Karpas-422 (cell line): ENCODE data around the gene CCDC178. TPM values are rescaled to one million over a fixed set of nuclear protein-coding genes. Genes with fewer than 3 reads are reported as not detected.

Experiments used
- DNase-seq: peaks from one replicate; pipeline ENCODE4 v3.0.0-alpha.2; 2015
- H2AFZ ChIP-seq: fragments of 200-600 bp; sonication (generic); 2 replicates; pipeline ENCODE4 v1.6.1; 2014; ENCODE audit warnings: antibody characterized with exemption, low read length, mixed read lengths
- H3K27ac ChIP-seq: fragments of 200-600 bp; sonication (generic); 2 replicates; pipeline ENCODE4 v1.5.1; 2014; ENCODE audit warnings: mild to moderate bottlenecking, low read length, moderate library complexity
- H3K27me3 ChIP-seq: fragments of 200-600 bp; sonication (generic); 2 replicates; pipeline ENCODE4 v1.6.1; 2014; ENCODE audit warnings: low read length, mixed read lengths
- H3K36me3 ChIP-seq: fragments of 200-600 bp; sonication (generic); 2 replicates; pipeline ENCODE4 v1.6.1; 2014; ENCODE audit warnings: low read length, mixed read lengths; ENCODE audit not compliant: insufficient read depth
- H3K4me1 ChIP-seq: fragments of 200-600 bp; sonication (generic); 2 replicates; pipeline ENCODE4 v1.6.1; 2014; ENCODE audit warnings: mild to moderate bottlenecking, low read length, mixed read lengths
- H3K4me2 ChIP-seq: fragments of 200-600 bp; sonication (generic); 2 replicates; pipeline ENCODE4 v1.6.1; 2014; ENCODE audit warnings: low read length, low read depth, mild to moderate bottlenecking; ENCODE audit not compliant: poor library complexity, severe bottlenecking
- H3K4me3 ChIP-seq: fragments of 200-600 bp; sonication (generic); 2 replicates; pipeline ENCODE4 v1.5.1; 2014; ENCODE audit warnings: mild to moderate bottlenecking, antibody characterized with exemption, low read length, mixed read lengths
- H3K79me2 ChIP-seq: fragments of 200-600 bp; sonication (generic); 2 replicates; pipeline ENCODE4 v1.6.1; 2014; ENCODE audit warnings: mild to moderate bottlenecking, low read length, mixed read lengths
- H3K9ac ChIP-seq: fragments of 200-600 bp; sonication (generic); 2 replicates; pipeline ENCODE4 v1.6.0; 2014; ENCODE audit warnings: low read length
- H3K9me2 ChIP-seq: fragments of 200-600 bp; sonication (generic), shearing (Covaris generic); replicated peaks from 2 replicates; pipeline ENCODE4 v1.6.0; 2014; ENCODE audit warnings: mild to moderate bottlenecking, low read length, moderate library complexity; ENCODE audit not compliant: insufficient read depth
- H3K9me3 ChIP-seq: fragments of 300-700, 200-600 bp; sonication (generic); 2 replicates; pipeline ENCODE4 v1.6.1; 2014; ENCODE audit warnings: low read length, mixed read lengths
- H4K20me1 ChIP-seq: fragments of 200-600 bp; sonication (generic); 2 replicates; pipeline ENCODE4 v1.6.1; 2014; ENCODE audit warnings: mild to moderate bottlenecking, antibody characterized with exemption, low read length, low read depth; ENCODE audit not compliant: insufficient read depth
- total RNA-seq: library from RNA; depleted of rRNA; stranded (reverse); fragments of >200 nt; shearing (Covaris generic); gene quantifications from 2 replicates; pipeline ENCODE4 v1.2.3, GENCODE V29; 2014; ENCODE audit warnings: low replicate concordance

Gene CCDC178
- total RNA-seq, 1 experiment from 2014 or later, result not detected

DNA sequence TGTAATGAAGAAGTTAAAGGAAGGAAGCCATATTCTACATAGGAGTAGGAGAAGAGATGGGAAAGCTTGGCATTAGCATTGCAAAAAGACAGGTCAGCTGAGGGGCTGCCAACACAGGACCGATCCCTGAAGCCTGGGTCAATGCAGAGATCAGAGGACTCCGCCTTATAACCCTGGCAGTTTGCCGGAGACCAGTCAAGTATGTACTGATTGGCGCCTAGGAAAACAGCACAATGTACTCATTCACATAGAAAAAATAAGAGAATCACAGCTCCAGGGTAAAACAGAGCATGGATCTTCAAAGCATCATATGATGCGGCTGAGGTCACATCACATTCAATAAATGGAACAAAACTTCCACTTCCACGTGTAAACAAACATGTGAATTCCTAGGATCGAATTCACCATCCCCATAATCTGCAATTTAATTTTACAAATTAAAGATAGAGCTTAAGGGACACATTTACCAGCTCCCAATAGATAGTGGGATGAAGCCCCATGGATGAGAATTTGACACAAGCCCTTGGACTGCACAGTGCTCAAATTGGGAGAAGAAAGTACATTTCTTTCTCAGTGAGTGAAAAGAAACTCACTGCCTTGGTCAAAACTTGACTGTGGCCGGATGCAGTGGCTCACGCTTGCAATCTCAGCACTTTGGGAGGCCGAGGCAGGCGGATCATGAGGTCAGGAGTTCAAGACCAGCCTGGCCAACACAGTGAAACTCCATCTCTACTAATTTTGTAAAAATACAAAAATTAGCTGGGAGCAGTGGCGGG, 532.7 kb downstream of the CCDC178 start:
- Histone ChIP-seq H2AFZ (no peak overlapping the region), H3K9me2 (no peaks in the 10 kb centered on the region), H4K20me1 (no peaks in the 10 kb centered on the region), H3K4me1 (peaks cover 48% of the 10 kb centered on the region), H3K9me3 (no peaks in the 10 kb centered on the region), H3K36me3 (no peaks in the 10 kb centered on the region), H3K4me2 (no peak overlapping the region), H3K27me3 (no peaks in the 10 kb centered on the region), H3K79me2 (no peaks in the 10 kb centered on the region), H3K27ac (no peak overlapping the region), H3K9ac (no peak overlapping the region), H3K4me3 (no peak overlapping the region)
- no peak for DNase-seq

DNA sequence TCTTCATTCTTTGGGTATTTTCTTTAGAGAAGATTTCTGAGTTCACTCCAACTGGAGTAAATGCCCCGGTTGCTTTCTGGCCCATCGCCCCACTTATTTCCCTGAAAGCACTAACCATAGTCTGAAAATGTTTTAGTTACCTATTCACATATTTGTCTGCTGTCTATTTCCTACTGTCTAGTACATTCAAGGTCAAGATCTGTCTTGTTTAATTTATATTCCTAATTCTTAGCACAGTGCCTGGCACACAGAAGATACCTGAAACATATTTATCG, 533.3 kb downstream of the CCDC178 start:
- Histone ChIP-seq H3K9me3 (no peaks in the 10 kb centered on the region), H3K4me2 (no peak overlapping the region), H2AFZ (no peak overlapping the region), H4K20me1 (no peaks in the 10 kb centered on the region), H3K4me3 (no peak overlapping the region), H3K79me2 (no peaks in the 10 kb centered on the region), H3K27ac (no peak overlapping the region), H3K9ac (no peak overlapping the region), H3K36me3 (no peaks in the 10 kb centered on the region), H3K4me1 (peaks cover 48% of the 10 kb centered on the region), H3K9me2 (no peaks in the 10 kb centered on the region), H3K27me3 (no peaks in the 10 kb centered on the region)
- no peak for DNase-seq

DNA sequence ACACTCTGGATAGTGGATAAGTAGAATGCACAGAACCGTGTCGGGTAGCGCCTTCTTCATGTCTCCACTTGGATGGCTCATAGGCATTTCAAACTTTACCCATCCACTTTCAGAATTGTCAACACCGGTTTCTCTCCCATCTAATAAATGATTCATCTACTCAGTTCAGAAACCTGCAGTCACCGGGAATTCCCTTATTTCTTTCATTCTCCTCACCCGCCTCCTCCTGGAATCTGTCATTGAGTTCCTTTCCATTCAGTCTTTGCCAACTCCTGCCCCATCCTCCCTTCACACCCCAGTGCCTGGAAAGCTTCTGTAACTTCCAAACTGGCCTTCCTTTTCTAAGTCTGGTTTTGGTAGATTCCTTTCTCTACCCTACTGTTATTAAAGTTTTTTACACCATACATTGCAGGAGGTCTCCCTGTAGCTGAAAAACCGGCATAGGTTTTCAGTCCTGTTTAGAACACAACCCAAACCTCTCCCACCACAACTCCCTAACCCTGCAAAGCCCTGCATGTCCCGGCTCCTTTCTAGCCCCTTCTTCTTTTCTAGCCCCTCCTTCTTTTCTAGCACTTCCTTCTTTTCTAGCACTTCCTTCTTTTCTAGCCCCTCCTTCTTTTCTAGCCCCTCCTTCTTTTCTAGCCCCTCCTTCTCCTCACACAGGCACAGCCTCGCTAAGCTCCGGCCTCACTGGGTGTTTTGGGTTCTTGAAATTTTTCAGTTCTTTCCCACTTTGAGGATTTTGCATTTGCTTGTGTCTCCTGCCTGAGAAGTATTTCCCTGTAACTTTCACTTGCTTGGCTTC, 533.8 kb downstream of the CCDC178 start:
- Histone ChIP-seq H3K4me2 (no peak overlapping the region), H3K36me3 (no peaks in the 10 kb centered on the region), H3K9ac (no peak overlapping the region), H3K4me3 (no peak overlapping the region), H3K4me1 (peaks cover 48% of the 10 kb centered on the region), H4K20me1 (no peaks in the 10 kb centered on the region), H3K27me3 (no peaks in the 10 kb centered on the region), H3K9me3 (no peaks in the 10 kb centered on the region), H3K9me2 (no peaks in the 10 kb centered on the region), H3K79me2 (no peaks in the 10 kb centered on the region), H3K27ac (no peak overlapping the region), H2AFZ (0 out of 2 replicates have a peak overlapping the region, but pooled peaks have one; percentile 10)
- DNase-seq, result no peak

DNA sequence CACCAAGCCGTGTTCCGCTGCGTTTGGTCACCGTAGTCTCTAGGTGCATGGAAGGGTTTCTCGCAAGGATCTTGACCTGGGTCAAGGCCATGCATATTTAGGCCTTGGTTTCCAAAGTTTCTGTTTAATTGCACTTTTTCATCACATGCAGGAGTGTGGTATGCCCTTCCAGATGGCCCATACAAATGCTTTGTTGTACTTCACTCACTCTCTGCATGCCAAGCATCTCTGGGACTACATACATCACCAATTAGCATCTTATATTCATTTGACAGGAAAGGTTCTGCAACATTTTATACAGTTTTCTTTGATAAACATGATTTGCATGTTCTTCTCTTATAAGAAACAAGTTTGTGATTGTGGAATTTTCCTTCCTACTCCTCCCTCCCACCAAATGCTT, 534.9 kb downstream of the CCDC178 start:
- Histone ChIP-seq H3K27me3 (no peaks in the 10 kb centered on the region), H3K9ac (no peak overlapping the region), H3K4me3 (no peak overlapping the region), H3K9me2 (no peaks in the 10 kb centered on the region), H3K9me3 (no peaks in the 10 kb centered on the region), H3K79me2 (no peaks in the 10 kb centered on the region), H4K20me1 (no peaks in the 10 kb centered on the region), H3K4me1 (peaks cover 37% of the 10 kb centered on the region), H3K4me2 (no peak overlapping the region), H3K36me3 (no peaks in the 10 kb centered on the region), H3K27ac (no peak overlapping the region), H2AFZ (no peak overlapping the region)
- DNase-seq, result no peak

DNA sequence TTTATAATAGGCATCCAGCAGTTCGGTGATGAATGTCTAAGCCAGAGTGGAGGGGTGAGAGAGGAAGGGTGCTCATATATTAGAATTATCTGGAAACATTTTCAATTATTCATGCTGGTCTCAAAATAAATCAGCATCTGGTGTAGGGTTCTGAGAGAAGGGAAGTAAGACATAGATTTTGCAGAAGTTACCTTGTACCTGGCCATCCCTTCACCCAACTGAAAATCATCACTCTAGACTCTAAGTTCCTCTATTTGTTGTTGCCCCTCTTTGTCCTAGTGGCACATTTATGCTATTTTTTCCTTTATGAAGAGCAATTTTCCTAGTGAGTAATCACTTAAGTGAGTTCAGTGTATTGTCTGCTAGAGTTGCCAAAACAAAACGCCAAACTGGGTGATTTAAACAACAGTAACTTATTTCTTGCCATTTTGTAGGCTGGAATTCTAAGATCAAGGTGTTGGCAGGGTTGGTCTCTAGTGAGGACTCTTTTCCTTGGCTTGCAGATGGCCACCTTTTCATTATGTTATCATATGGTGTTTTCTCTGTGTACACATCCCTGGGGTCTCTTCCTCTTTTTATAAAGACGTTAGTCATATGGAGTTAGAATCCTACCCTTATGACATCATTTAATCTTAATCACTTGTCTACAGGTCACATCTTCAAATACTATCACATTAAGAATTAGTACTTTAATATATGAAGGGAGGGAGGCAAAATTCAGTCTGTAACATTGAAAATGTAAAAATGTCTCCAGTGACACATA, 537.8 kb downstream of the CCDC178 start:
- H3K4me1 ChIP-seq, result peaks cover 24% of the 10 kb centered on the region
- no peaks in the 10 kb centered on the region for H3K79me2 ChIP-seq
- no peak overlapping the region for H3K4me3 ChIP-seq
- no peaks in the 10 kb centered on the region for H3K9me2 ChIP-seq
- H3K9me3 ChIP-seq, result no peaks in the 10 kb centered on the region
- no peaks in the 10 kb centered on the region for H4K20me1 ChIP-seq
- no peaks in the 10 kb centered on the region for H3K36me3 ChIP-seq
- H3K9ac ChIP-seq, result no peak overlapping the region
- DNase-seq, result peak; percentile 72
- peak overlapping the region; percentile 40; the same call in 1 of the 2 replicates for H3K27ac ChIP-seq
- peak overlapping the region; percentile 21 for H3K4me2 ChIP-seq
- H3K27me3 ChIP-seq, result no peaks in the 10 kb centered on the region
- H2AFZ ChIP-seq, result 0 out of 2 replicates have a peak overlapping the region, but pooled peaks have one; percentile 10

DNA sequence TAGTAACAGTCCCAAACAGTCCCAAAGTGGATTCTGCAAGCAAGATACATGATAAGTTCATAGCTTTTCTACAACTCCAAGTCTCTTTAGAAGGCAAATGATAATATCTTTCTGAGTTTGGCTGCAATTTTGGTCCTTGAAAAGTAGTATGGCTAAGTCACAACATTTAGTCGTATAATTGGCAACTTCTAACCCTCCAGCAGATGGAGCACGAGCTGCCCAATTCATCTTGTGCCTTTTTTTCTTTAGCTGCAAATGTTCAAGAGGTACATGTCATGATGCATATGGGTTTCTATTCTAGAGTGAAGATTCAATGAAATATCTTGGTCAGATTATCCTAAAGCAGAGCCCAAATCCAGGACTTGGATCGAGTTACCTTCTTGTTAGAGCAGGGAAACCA, 540.7 kb downstream of the CCDC178 start:
- H3K9me3 ChIP-seq, result no peaks in the 10 kb centered on the region; the same call in 1 of the 2 replicates
- DNase-seq, result peak; percentile 80
- no peak overlapping the region for H3K27ac ChIP-seq
- H3K27me3 ChIP-seq, result no peaks in the 10 kb centered on the region
- no peak overlapping the region; the same call in 1 of the 2 replicates for H2AFZ ChIP-seq
- no peak overlapping the region for H3K4me3 ChIP-seq
- H3K4me1 ChIP-seq, result peaks cover 26% of the 10 kb centered on the region
- H3K9me2 ChIP-seq, result no peaks in the 10 kb centered on the region
- no peak overlapping the region for H3K9ac ChIP-seq
- no peak overlapping the region for H3K4me2 ChIP-seq
- no peaks in the 10 kb centered on the region for H3K79me2 ChIP-seq
- H4K20me1 ChIP-seq, result no peaks in the 10 kb centered on the region
- no peaks in the 10 kb centered on the region for H3K36me3 ChIP-seq

DNA sequence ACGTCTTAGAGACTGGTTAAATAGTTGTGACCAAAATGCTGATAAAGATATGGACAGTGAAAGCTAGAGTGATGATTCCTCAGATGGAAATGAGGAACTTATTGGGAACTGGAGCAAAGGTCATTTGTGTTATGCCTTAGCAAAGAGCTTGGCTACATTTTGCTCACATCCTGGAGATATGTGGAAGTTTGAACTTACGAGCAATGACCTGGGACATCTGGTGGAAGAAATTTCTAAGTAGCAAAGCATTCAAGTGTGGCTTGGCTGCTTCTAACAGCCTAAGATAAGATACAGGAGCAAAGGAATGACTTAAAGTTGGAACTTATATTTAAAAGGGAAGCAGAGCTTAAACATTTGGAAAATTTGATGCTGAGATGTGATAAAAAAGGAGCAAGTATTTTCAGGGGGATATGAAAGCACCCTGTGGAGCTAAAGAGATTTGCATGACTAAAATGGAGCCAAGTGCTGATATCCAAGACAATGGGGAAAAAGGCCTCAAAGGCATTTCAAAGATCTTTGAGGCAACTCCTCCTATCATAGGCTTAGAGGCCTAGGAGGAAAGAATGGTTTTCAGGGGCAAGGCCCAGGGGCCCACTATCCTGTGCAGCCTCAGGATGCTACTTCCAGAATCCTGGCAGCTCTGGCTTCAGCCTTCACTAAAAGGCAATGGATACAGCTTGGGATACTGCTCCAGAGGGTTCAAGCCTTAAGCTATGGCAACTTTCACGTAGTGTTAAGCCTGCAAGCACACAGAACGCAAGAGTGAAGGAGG, 543.6 kb downstream of the CCDC178 start:
- Histone ChIP-seq H4K20me1 (no peaks in the 10 kb centered on the region), H3K27ac (no peak overlapping the region), H3K9me3 (no peaks in the 10 kb centered on the region; the same call in 1 of the 2 replicates), H3K4me3 (no peak overlapping the region), H3K27me3 (no peaks in the 10 kb centered on the region), H2AFZ (0 out of 2 replicates have a peak overlapping the region, but pooled peaks have one; percentile 33), H3K4me1 (peaks cover 14% of the 10 kb centered on the region), H3K36me3 (no peaks in the 10 kb centered on the region), H3K79me2 (no peaks in the 10 kb centered on the region), H3K9me2 (no peaks in the 10 kb centered on the region), H3K4me2 (no peak overlapping the region), H3K9ac (no peak overlapping the region)
- DNase-seq, result no peak
